Ishikawa (cell line): Measurements from ENCODE around the gene PTPRM.

ENCODE experiments used
- CEBPB ChIP-seq: IDR thresholded peaks from 2 replicates; pipeline ENCODE4 v1.6.1; 2012
- EGR1 ChIP-seq: IDR thresholded peaks from 2 replicates; pipeline ENCODE4 v1.6.1; 2012
- EP300 ChIP-seq: IDR thresholded peaks from 2 replicates; pipeline ENCODE4 v1.6.1; 2012; ENCODE audit warnings: borderline replicate concordance
- FOXM1 ChIP-seq: IDR thresholded peaks from 2 replicates; pipeline ENCODE4 v1.6.1; 2012; ENCODE audit warnings: low read depth, borderline replicate concordance
- NFIC ChIP-seq: IDR thresholded peaks from 2 replicates; pipeline ENCODE4 v1.6.1; 2012
- RAD21 ChIP-seq: IDR thresholded peaks from 2 replicates; pipeline ENCODE4 v1.6.1; 2012; ENCODE audit warnings: low read depth
- TCF12 ChIP-seq: IDR thresholded peaks from 2 replicates; pipeline ENCODE4 v1.6.1; 2012; ENCODE audit warnings: low read depth
- TEAD4 ChIP-seq: IDR thresholded peaks from 2 replicates; pipeline ENCODE4 v1.6.1; 2012
- YY1 ChIP-seq: IDR thresholded peaks from 2 replicates; pipeline ENCODE4 v1.6.1; 2012; ENCODE audit warnings: low read depth
- TF ChIP-seq, protein P1 (sequence below): IDR thresholded peaks from 2 replicates; pipeline ENCODE4 v1.6.1; 2012; ENCODE audit warnings: low read depth, mild to moderate bottlenecking
- TF ChIP-seq, protein P2 (sequence below): IDR thresholded peaks from 2 replicates; pipeline ENCODE4 v1.6.1; 2012
- TF ChIP-seq, protein P3 (sequence below): IDR thresholded peaks from 2 replicates; pipeline ENCODE4 v1.6.1; 2012

DNA sequence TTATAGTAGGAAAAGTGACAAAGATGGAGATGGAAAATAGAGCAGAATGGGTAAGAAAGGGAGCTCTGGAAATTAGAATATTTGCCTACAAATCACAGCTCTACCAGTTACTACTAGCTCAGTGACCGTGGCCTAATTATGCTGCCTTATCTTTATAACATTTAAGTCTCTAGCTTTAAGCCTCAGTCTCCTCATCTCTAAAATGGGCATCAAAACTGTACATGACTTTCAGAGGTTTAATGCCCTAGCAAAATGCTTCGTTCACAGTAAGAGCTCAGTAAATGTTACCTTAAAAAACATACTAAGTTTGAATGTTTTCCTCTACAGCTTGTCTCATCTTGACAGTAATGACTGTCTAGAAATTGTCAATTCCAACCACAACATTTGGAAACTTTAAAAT lies 8.3 kb upstream of the PTPRM start:
- TF ChIP-seq, protein P1, sequence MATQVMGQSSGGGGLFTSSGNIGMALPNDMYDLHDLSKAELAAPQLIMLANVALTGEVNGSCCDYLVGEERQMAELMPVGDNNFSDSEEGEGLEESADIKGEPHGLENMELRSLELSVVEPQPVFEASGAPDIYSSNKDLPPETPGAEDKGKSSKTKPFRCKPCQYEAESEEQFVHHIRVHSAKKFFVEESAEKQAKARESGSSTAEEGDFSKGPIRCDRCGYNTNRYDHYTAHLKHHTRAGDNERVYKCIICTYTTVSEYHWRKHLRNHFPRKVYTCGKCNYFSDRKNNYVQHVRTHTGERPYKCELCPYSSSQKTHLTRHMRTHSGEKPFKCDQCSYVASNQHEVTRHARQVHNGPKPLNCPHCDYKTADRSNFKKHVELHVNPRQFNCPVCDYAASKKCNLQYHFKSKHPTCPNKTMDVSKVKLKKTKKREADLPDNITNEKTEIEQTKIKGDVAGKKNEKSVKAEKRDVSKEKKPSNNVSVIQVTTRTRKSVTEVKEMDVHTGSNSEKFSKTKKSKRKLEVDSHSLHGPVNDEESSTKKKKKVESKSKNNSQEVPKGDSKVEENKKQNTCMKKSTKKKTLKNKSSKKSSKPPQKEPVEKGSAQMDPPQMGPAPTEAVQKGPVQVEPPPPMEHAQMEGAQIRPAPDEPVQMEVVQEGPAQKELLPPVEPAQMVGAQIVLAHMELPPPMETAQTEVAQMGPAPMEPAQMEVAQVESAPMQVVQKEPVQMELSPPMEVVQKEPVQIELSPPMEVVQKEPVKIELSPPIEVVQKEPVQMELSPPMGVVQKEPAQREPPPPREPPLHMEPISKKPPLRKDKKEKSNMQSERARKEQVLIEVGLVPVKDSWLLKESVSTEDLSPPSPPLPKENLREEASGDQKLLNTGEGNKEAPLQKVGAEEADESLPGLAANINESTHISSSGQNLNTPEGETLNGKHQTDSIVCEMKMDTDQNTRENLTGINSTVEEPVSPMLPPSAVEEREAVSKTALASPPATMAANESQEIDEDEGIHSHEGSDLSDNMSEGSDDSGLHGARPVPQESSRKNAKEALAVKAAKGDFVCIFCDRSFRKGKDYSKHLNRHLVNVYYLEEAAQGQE, result no peak
- TF ChIP-seq EP300 (no peak), EGR1 (no peak), RAD21 (no peak), TEAD4 (no peak), CEBPB (no peak), YY1 (no peak), NFIC (no peak), FOXM1 (no peak), TCF12 (no peak)
- TF ChIP-seq, protein P2, sequence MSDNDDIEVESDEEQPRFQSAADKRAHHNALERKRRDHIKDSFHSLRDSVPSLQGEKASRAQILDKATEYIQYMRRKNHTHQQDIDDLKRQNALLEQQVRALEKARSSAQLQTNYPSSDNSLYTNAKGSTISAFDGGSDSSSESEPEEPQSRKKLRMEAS, result no peak
- TF ChIP-seq, protein P3, sequence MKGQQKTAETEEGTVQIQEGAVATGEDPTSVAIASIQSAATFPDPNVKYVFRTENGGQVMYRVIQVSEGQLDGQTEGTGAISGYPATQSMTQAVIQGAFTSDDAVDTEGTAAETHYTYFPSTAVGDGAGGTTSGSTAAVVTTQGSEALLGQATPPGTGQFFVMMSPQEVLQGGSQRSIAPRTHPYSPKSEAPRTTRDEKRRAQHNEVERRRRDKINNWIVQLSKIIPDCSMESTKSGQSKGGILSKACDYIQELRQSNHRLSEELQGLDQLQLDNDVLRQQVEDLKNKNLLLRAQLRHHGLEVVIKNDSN, result no peak
